H9 (cell line): ENCODE results near the gene BRMS1L. TPM values are rescaled to one million over a fixed set of nuclear protein-coding genes. Genes with fewer than 3 reads are reported as not detected.
A peak's percentile ranks its signal among the peaks of the same experiment; 100 is the strongest.

Source experiments
- DNase-seq: peaks from one replicate; pipeline ENCODE4 v3.0.0-alpha.2; 2017
- H2AFZ ChIP-seq: one replicate; pipeline ENCODE4 v1.6.1; 2013; ENCODE audit warnings: mild to moderate bottlenecking, low read length, control low read depth, moderate library complexity
- H2AK5ac ChIP-seq: 2 replicates; pipeline ENCODE4 v1.6.1; 2013; ENCODE audit warnings: low read length, control low read depth, mixed read lengths; ENCODE audit not compliant: insufficient read length
- H2BK120ac ChIP-seq: one replicate; pipeline ENCODE4 v1.6.1; 2013; ENCODE audit warnings: low read depth, mild to moderate bottlenecking, low read length, control low read depth, inconsistent platforms; ENCODE audit not compliant: poor library complexity, severe bottlenecking
- H2BK12ac ChIP-seq: 2 replicates; pipeline ENCODE4 v1.6.1; 2013; ENCODE audit warnings: low read length, control low read depth, mixed read lengths, low read depth; ENCODE audit not compliant: insufficient read length
- H2BK15ac ChIP-seq: 2 replicates; pipeline ENCODE4 v1.6.1; 2013; ENCODE audit warnings: low read depth, low read length, control low read depth
- H2BK20ac ChIP-seq: one replicate; pipeline ENCODE4 v1.6.1; 2013; ENCODE audit warnings: low read depth, mild to moderate bottlenecking, low read length, control low read depth, inconsistent platforms; ENCODE audit not compliant: poor library complexity, severe bottlenecking
- H2BK5ac ChIP-seq: 2 replicates; pipeline ENCODE4 v1.6.1; 2013; ENCODE audit warnings: low read length, control low read depth, mixed read lengths; ENCODE audit not compliant: insufficient read length
- H3K14ac ChIP-seq: 2 replicates; pipeline ENCODE4 v1.6.1; 2013; ENCODE audit warnings: low read length, control low read depth; ENCODE audit not compliant: insufficient read depth
- H3K18ac ChIP-seq: 2 replicates; pipeline ENCODE4 v1.6.1; 2013; ENCODE audit warnings: low read depth, mild to moderate bottlenecking, mixed read lengths, low read length, control low read depth; ENCODE audit not compliant: insufficient read length
- H3K23ac ChIP-seq: 2 replicates; pipeline ENCODE4 v1.6.1; 2013; ENCODE audit warnings: low read length, control low read depth, mixed read lengths, low read depth; ENCODE audit not compliant: insufficient read length
- H3K23me2 ChIP-seq: 2 replicates; pipeline ENCODE4 v1.6.1; 2013; ENCODE audit warnings: low read depth, mild to moderate bottlenecking, mixed read lengths, low read length, control low read depth; ENCODE audit not compliant: insufficient read length, poor library complexity, severe bottlenecking
- H3K27ac ChIP-seq: 2 replicates; pipeline ENCODE4 v1.5.1; 2013; ENCODE audit warnings: low read length, control low read depth, mixed read lengths, low read depth; ENCODE audit not compliant: insufficient read length
- H3K27me3 ChIP-seq: 2 replicates; pipeline ENCODE4 v1.6.1; 2013; ENCODE audit warnings: low read length, control low read depth, inconsistent platforms; ENCODE audit not compliant: insufficient read depth
- H3K4ac ChIP-seq: 2 replicates; pipeline ENCODE4 v1.6.1; 2013; ENCODE audit warnings: low read depth, mild to moderate bottlenecking, control low read depth, inconsistent platforms, low read length, moderate library complexity
- H3K4me1 ChIP-seq: 2 replicates; pipeline ENCODE4 v1.6.1; 2013; ENCODE audit warnings: low read length, control low read depth, inconsistent platforms; ENCODE audit not compliant: insufficient read depth
- H3K4me2 ChIP-seq: 2 replicates; pipeline ENCODE4 v1.6.1; 2013; ENCODE audit warnings: low read length, control low read depth, mixed read lengths; ENCODE audit not compliant: insufficient read length, insufficient read depth
- H3K56ac ChIP-seq: 2 replicates; pipeline ENCODE4 v1.6.1; 2013; ENCODE audit warnings: low read depth, mild to moderate bottlenecking, mixed read lengths, low read length, control low read depth; ENCODE audit not compliant: insufficient read length
- H3K79me1 ChIP-seq: 2 replicates; pipeline ENCODE4 v1.6.1; 2013; ENCODE audit warnings: low read depth, mild to moderate bottlenecking, moderate library complexity, low read length, control low read depth, inconsistent platforms; ENCODE audit not compliant: insufficient read depth, poor library complexity, severe bottlenecking
- H3K79me2 ChIP-seq: 2 replicates; pipeline ENCODE4 v1.6.1; 2013; ENCODE audit warnings: low read length, control low read depth, inconsistent platforms; ENCODE audit not compliant: insufficient read depth
- H3K9ac ChIP-seq: 2 replicates; pipeline ENCODE4 v1.6.1; 2013; ENCODE audit warnings: low read length, control low read depth, mixed read lengths; ENCODE audit not compliant: insufficient read length; ENCODE audit errors: extremely low read depth
- H3K9me3 ChIP-seq: one replicate; pipeline ENCODE4 v1.6.1; 2013; ENCODE audit warnings: low read depth, low read length, inconsistent platforms; ENCODE audit not compliant: control insufficient read depth
- H3T11ph ChIP-seq: one replicate; pipeline ENCODE4 v1.6.1; 2013; ENCODE audit warnings: mild to moderate bottlenecking, low read length, control low read depth, inconsistent platforms
- H4K20me1 ChIP-seq: one replicate; pipeline ENCODE4 v1.6.1; 2013; ENCODE audit not compliant: control insufficient read depth, insufficient read length, insufficient read depth
- H4K5ac ChIP-seq: 2 replicates; pipeline ENCODE4 v1.6.1; 2013; ENCODE audit warnings: low read depth, mild to moderate bottlenecking, mixed read lengths, low read length, control low read depth; ENCODE audit not compliant: insufficient read length
- H4K8ac ChIP-seq: replicated peaks from 2 replicates; pipeline ENCODE4 v1.6.1; 2013; ENCODE audit warnings: low read length, control low read depth, mixed read lengths, low read depth; ENCODE audit not compliant: insufficient read length
- H4K91ac ChIP-seq: 2 replicates; pipeline ENCODE4 v1.6.1; 2013; ENCODE audit warnings: low read depth, mild to moderate bottlenecking, moderate library complexity, mixed read lengths, low read length, control low read depth; ENCODE audit not compliant: insufficient read length
- H3K27ac Mint-ChIP-seq, 3 experiments: 2 replicates in 2 of 3; 3 replicates in 1 of 3; pipeline ENCODE4 v1.8.0; 2020 to 2021; ENCODE audit warnings: mixed read lengths in 3 of 3, mild to moderate bottlenecking in 1 of 3, moderate library complexity in 1 of 3
- H3K27me3 Mint-ChIP-seq: 2 replicates; pipeline ENCODE4 v1.8.0; 2021; ENCODE audit warnings: low read depth, mild to moderate bottlenecking, moderate library complexity, mixed read lengths
- H3K36me3 Mint-ChIP-seq, 3 experiments: 2 replicates in 2 of 3; 3 replicates in 1 of 3; pipeline ENCODE4 v1.8.0; 2020 to 2021; ENCODE audit warnings: low read depth in 3 of 3, mixed read lengths in 3 of 3; ENCODE audit not compliant: insufficient read depth in 1 of 3
- H3K4me1 Mint-ChIP-seq, 2 experiments: 2 replicates each; pipeline ENCODE4 v1.8.0; 2020; ENCODE audit warnings: mixed read lengths in 2 of 2
- H3K4me3 Mint-ChIP-seq, 2 experiments: 2 replicates in 1 of 2; 3 replicates in 1 of 2; pipeline ENCODE4 v1.8.0; 2020 to 2021; ENCODE audit warnings: mild to moderate bottlenecking in 2 of 2, mixed read lengths in 2 of 2, moderate library complexity in 1 of 2
- H3K9me3 Mint-ChIP-seq, 2 experiments: 2 replicates in 1 of 2; 3 replicates in 1 of 2; pipeline ENCODE4 v1.8.0; 2020; ENCODE audit warnings: mild to moderate bottlenecking in 2 of 2, mixed read lengths in 2 of 2, moderate library complexity in 1 of 2
- WGBS: extraction: QIAGEN DNeasy Blood & Tissue Kit; methylation state at CpG from one replicate; pipeline ENCODE4 v1.1.7; 2013; ENCODE audit warnings: missing lambda C conversion rate, low lambda C conversion rate, mixed read lengths; ENCODE audit not compliant: insufficient read length; ENCODE audit errors: extremely low coverage; 5-methylcytosine and 5-hydroxymethylcytosine counted together
- total RNA-seq: library from RNA; stranded (reverse); gene quantifications from 2 replicates; pipeline ENCODE4 v1.2.1, GENCODE V29; 2021
- TF ChIP-seq, protein P1 (sequence below): fragments of 200-600 bp; sonication (generic); conservative IDR thresholded peaks from 3 replicates; pipeline ENCODE4 v1.8.0; 2021; ENCODE audit warnings: antibody characterized with exemption, mild to moderate bottlenecking

Gene BRMS1L
- total RNA-seq, 1 experiment from 2014 or later = 12.9 TPM

DNA sequence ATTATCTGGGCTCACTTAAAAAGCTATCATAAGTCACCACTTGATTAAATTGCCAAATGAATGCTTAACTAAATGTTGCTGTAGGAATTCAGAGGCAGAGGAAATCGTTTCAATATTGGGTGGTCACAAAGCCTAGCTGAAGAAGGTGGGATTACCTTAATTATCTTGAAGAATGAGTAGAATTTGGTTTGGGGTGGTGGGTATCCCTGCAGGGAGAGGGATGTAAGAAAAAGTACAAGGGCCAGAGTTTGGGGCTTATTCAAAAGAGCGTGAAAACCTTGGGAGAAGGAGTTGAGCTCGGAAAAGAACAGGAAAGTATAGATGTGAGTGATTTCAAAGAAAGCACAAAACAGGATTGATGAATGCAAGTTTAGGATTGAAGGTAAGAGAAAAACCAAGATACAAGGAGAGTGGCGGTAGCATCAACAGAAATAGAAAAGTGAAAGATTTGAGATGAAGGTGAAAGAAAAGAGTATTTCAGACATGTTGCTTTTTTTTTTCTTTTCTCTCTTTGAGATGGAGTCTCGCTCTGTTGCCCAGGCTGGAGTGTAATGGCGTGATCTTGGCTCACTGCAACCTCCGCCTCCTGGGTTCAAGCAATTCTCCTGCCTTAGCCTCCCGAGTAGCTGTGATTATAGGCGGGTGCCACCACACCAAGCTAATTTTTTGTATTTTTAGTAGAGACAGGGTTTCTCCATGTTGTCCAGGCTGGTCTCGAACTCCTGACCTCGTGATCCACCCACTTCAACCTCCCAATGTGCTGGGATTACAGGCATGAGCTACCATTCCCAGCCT is 1.7 kb downstream of the BRMS1L start:
- Histone ChIP-seq H2BK15ac (no peak overlapping the region), H2BK12ac (no peak overlapping the region), H3K23me2 (peaks cover 5% of the 10 kb centered on the region), H3K4ac (no peak overlapping the region), H4K5ac (no peak overlapping the region), H3K4me2 (peak overlapping the region; percentile 78), H3K14ac (no peak overlapping the region), H3K9ac (no peak overlapping the region), H4K8ac (no peak overlapping the region), H2AFZ (no peak overlapping the region), H2AK5ac (no peak overlapping the region), H2BK20ac (no peak overlapping the region), H3T11ph (no peak overlapping the region), H3K27me3 (no peaks in the 10 kb centered on the region), H3K79me2 (no peaks in the 10 kb centered on the region; the same call in 1 of the 2 replicates), H3K79me1 (no peaks in the 10 kb centered on the region), H3K27ac (no peak overlapping the region), H4K20me1 (no peaks in the 10 kb centered on the region), H3K9me3 (no peaks in the 10 kb centered on the region), H3K18ac (no peak overlapping the region), H4K91ac (no peak overlapping the region), H3K4me1 (no peaks in the 10 kb centered on the region), H2BK5ac (no peak overlapping the region), H2BK120ac (no peak overlapping the region), H3K56ac (no peak overlapping the region), H3K23ac (no peak overlapping the region)
- no peaks in the 10 kb centered on the region for H3K27me3 Mint-ChIP-seq
- H3K36me3 Mint-ChIP-seq = peaks cover 0 to 14% (median 13%) of the 10 kb centered on the region in 3 experiments; a peak in 4 of 7 replicates
- peak overlapping the region in 1 of 3 experiments; percentile 14; a peak in 1 of 7 replicates for H3K27ac Mint-ChIP-seq
- no CpG with 5 or more reads among the region's 11 CpGs for WGBS
- peak overlapping the region; percentile 91 to 95 for H3K4me3 Mint-ChIP-seq
- H3K9me3 Mint-ChIP-seq = no peaks in the 10 kb centered on the region
- no peak for DNase-seq
- H3K4me1 Mint-ChIP-seq = peaks cover 12% of the 10 kb centered on the region in 2 experiments
- TF ChIP-seq, protein P1, sequence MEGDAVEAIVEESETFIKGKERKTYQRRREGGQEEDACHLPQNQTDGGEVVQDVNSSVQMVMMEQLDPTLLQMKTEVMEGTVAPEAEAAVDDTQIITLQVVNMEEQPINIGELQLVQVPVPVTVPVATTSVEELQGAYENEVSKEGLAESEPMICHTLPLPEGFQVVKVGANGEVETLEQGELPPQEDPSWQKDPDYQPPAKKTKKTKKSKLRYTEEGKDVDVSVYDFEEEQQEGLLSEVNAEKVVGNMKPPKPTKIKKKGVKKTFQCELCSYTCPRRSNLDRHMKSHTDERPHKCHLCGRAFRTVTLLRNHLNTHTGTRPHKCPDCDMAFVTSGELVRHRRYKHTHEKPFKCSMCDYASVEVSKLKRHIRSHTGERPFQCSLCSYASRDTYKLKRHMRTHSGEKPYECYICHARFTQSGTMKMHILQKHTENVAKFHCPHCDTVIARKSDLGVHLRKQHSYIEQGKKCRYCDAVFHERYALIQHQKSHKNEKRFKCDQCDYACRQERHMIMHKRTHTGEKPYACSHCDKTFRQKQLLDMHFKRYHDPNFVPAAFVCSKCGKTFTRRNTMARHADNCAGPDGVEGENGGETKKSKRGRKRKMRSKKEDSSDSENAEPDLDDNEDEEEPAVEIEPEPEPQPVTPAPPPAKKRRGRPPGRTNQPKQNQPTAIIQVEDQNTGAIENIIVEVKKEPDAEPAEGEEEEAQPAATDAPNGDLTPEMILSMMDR = no peak
